Measurements from ENCODE around the gene TMEM128. TPM values are rescaled to one million over a fixed set of nuclear protein-coding genes. Genes with fewer than 3 reads are reported as not detected.

Gene TMEM128
- total RNA-seq, result 16.0 to 20.2 TPM (median 18.9 TPM) in 3 replicates
- long read RNA-seq, transcript TMEM128-202 (5 exons, 1,221 nt), result major isoform, 23 of 36 reads
- long read RNA-seq, partial matches to known transcripts, result 1 of 36 reads
- long read RNA-seq, other reads (novel, unspliced or antisense), result 11 of 36 reads

DNA sequence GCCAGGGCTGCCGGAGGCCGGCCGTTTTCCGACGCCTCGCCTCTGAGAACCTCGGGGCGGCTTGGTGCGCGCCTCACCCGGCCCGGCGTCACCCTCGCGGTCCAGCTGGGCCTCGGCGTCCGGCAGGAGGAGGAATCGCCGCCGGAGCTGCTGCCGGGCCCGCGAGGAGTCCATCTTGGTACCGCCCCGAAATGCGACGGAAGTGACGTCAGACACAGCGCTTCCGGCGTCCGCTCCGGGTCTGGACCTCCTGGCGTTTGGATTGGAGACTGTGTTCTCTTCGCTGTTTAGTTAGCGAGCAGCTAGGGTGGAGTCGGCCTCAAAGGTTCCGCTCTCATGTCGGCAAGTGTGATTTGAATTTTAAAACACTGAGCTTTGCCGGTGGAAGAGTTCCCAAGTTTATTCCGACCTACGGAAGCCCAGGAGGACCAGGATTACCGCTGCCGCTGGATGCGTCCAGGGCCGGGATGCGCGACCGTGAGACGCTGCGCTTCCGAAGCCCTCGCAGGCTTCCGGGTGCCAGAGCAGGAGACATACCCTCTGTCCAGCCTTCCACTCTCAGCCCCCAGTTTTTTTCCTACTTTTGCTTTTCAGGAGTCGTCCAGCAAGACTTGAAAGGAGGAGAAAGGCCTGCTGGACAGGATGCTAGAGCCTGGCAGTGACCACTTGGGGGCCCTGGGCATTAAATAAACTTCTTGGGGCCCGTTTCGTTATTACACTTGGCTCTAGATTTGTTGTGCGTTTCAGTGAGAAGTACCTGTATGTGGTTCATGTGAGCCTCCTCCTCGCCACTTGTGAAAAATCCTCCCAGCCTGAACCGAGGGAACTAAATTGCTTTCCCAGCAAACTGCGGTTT is at the start of gene TMEM128:
TMEM128 (minus strand) TSS at position 195 of the 856 bp plus-strand sequence; CDS start at position 174, 21 bp downstream.
- H3K4me1 Mint-ChIP-seq (ENCODE audit: low read depth), result peaks cover 26% of the 10 kb centered on the region

GRCh38 chr4:4296283-4296846 is 48.3 kb upstream of the TMEM128 start:
- Mint-ChIP-seq H3K9me3 (ENCODE audit: low read depth) (no peaks in the 10 kb centered on the region), H3K27ac (ENCODE audit: unreplicated experiment) (no peak overlapping the region), H3K4me3 (ENCODE audit: unreplicated experiment) (no peak overlapping the region), H3K36me3 (ENCODE audit: low read depth) (no peaks in the 10 kb centered on the region), H3K4me1 (ENCODE audit: low read depth) (peaks cover 5% of the 10 kb centered on the region), H3K27me3 (ENCODE audit: low read depth) (no peaks in the 10 kb centered on the region)
- TF ChIP-seq, protein P1, sequence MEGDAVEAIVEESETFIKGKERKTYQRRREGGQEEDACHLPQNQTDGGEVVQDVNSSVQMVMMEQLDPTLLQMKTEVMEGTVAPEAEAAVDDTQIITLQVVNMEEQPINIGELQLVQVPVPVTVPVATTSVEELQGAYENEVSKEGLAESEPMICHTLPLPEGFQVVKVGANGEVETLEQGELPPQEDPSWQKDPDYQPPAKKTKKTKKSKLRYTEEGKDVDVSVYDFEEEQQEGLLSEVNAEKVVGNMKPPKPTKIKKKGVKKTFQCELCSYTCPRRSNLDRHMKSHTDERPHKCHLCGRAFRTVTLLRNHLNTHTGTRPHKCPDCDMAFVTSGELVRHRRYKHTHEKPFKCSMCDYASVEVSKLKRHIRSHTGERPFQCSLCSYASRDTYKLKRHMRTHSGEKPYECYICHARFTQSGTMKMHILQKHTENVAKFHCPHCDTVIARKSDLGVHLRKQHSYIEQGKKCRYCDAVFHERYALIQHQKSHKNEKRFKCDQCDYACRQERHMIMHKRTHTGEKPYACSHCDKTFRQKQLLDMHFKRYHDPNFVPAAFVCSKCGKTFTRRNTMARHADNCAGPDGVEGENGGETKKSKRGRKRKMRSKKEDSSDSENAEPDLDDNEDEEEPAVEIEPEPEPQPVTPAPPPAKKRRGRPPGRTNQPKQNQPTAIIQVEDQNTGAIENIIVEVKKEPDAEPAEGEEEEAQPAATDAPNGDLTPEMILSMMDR (IDR thresholded peaks at IDR 0.05), result no peak
- no peak for DNase-seq (ENCODE audit: low spot score)

More for the DNA sequence above, at the start of gene TMEM128:
- peak within 1 kb of the TSS; percentile 88 for H3K4me3 Mint-ChIP-seq (ENCODE audit: unreplicated experiment)
- no peaks in the 10 kb centered on the region for H3K9me3 Mint-ChIP-seq (ENCODE audit: low read depth)
- peak; percentile 96 for DNase-seq (ENCODE audit: low spot score)
- H3K27ac Mint-ChIP-seq (ENCODE audit: unreplicated experiment), result peak within 1 kb of the TSS; percentile 99
- no peaks in the 10 kb centered on the region for H3K27me3 Mint-ChIP-seq (ENCODE audit: low read depth)
- TF ChIP-seq, protein P1 (IDR thresholded peaks at IDR 0.05), result peak; percentile 66
- H3K36me3 Mint-ChIP-seq (ENCODE audit: low read depth), result peaks cover 16% of the 10 kb centered on the region

DNA sequence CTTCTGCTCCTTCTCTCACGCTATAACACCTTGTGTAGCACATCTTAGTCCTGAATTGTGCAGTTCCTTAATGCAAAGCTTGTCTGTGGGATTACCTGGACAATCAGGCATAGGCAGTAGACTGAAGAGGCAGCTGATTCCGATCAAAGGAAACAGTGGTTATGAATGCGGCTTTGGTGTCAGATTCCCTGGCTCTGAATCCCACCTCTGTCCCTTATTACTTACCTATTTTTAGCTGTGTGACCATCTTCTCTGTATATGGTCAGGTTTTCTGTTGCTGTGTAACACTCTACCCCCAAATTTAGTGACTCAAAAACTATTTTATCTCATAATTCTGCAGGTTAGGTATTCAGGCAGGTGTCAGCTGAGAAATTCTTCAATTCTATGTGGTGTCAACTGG is 45.3 kb upstream of the TMEM128 start:
- Mint-ChIP-seq H3K4me1 (ENCODE audit: low read depth) (peaks cover 24% of the 10 kb centered on the region), H3K27ac (ENCODE audit: unreplicated experiment) (no peak overlapping the region), H3K4me3 (ENCODE audit: unreplicated experiment) (no peak overlapping the region), H3K36me3 (ENCODE audit: low read depth) (no peaks in the 10 kb centered on the region), H3K9me3 (ENCODE audit: low read depth) (no peaks in the 10 kb centered on the region), H3K27me3 (ENCODE audit: low read depth) (no peaks in the 10 kb centered on the region)
- TF ChIP-seq, protein P1 (IDR thresholded peaks at IDR 0.05), result no peak
- no peak for DNase-seq (ENCODE audit: low spot score)

- Mint-ChIP-seq H3K36me3 (ENCODE audit: low read depth) (no peaks in the 10 kb centered on the region), H3K4me3 (ENCODE audit: unreplicated experiment) (peak within 1 kb of the TSS; percentile 97), H3K27me3 (ENCODE audit: low read depth) (no peaks in the 10 kb centered on the region), H3K27ac (ENCODE audit: unreplicated experiment) (peak within 1 kb of the TSS; percentile 87), H3K4me1 (ENCODE audit: low read depth) (peaks cover 28% of the 10 kb centered on the region), H3K9me3 (ENCODE audit: low read depth) (no peaks in the 10 kb centered on the region)
- peak; percentile 96 for DNase-seq (ENCODE audit: low spot score)
- TF ChIP-seq, protein P1 (IDR thresholded peaks at IDR 0.05), result peak; percentile 17
Observed at GRCh38 chr4:4289941-4290850, 42.2 kb upstream of the TMEM128 start, which contains the start of the genes LYAR and ZBTB49. Gene LYAR, minus strand, starts transcription at chr4:4290154. Its CDS starts 6,412 bp downstream, at chr4:4283742. Gene ZBTB49, plus strand, starts transcription at chr4:4290251. Its CDS starts 9,695 bp downstream, at chr4:4299946.
